Ovary (tissue), 9 donors: Measurements from ENCODE around the gene COX19. TPM values are rescaled to one million over a fixed set of nuclear protein-coding genes. Genes with fewer than 3 reads are reported as not detected.

ENCODE experiments used
- DNase-seq, 5 donors: peaks; one replicate each; pipeline ENCODE4 v3.0.0-alpha.2; 2019 to 2020
- H3K27ac ChIP-seq, 2 donors: fragments of 200-600 bp; one replicate each; pipeline versions ENCODE4 v1.5.1 to v1.8.0; 2019 to 2022
- H3K27me3 ChIP-seq: fragments of 200-600 bp; one replicate; pipeline ENCODE4 v1.8.0; 2022
- H3K36me3 ChIP-seq: fragments of 200-600 bp; sonication (generic); one replicate; pipeline ENCODE4 v1.5.1; 2019
- H3K4me1 ChIP-seq: one replicate; pipeline ENCODE4 v1.8.1; 2013; ENCODE audit warnings: mild to moderate bottlenecking, moderate library complexity; ENCODE audit not compliant: insufficient read depth
- H3K4me3 ChIP-seq: fragments of 200-600 bp; sonication (generic); one replicate; pipeline ENCODE4 v1.5.1; 2017
- H3K9me3 ChIP-seq, 2 donors: fragments of 200-600 bp in 1 of 2; sonication (generic) in 1 of 2; one replicate each; pipeline versions ENCODE4 v1.5.1 to v1.8.1; 2013 to 2019; ENCODE audit warnings: mild to moderate bottlenecking in 1 of 2, moderate library complexity in 1 of 2
- EP300 ChIP-seq: sonication (generic); formaldehyde crosslinking; IDR thresholded peaks from one replicate; pipeline ENCODE4 v1.6.1; 2017; ENCODE audit warnings: antibody characterized with exemption
- POLR2A ChIP-seq: fragments of 450-650 bp; IDR thresholded peaks from one replicate; pipeline ENCODE4 v1.6.1; 2017; ENCODE audit warnings: antibody characterized with exemption, mild to moderate bottlenecking, moderate library complexity
- WGBS, 3 donors: extraction: QIAGEN DNeasy Blood & Tissue Kit in 1 of 3; methylation state at CpG; one replicate each; pipeline versions ENCODE4 v1.1.5 to v1.1.7; 2013 to 2017; 5-methylcytosine and 5-hydroxymethylcytosine counted together
- intact Hi-C, 4 donors: fragments of 100-400 bp; cut with DNase I; formaldehyde crosslinking; loops; one replicate each; pipeline versions ENCODE4 v1.11.0 to v1.15.1; 2022 to 2023
- polyA plus RNA-seq, 2 donors: library from polyadenylated mRNA; stranded (reverse); fragments of 200-250 nt in 1 of 2; fragments of 350-450 nt in 1 of 2; fragmentation: Illumina TruSeq in 1 of 2; extraction: RNeasy Lipid Tissue Mini Kit (QIAGEN cat#74804) in 1 of 2; gene quantifications; one replicate each; pipeline ENCODE4 v1.2.3, GENCODE V29; 2013 to 2014
- total RNA-seq, 7 donors: library from RNA; depleted of rRNA in 2 of 7; stranded (reverse); fragments of >200 nt in 2 of 7; fragmentation: NEBNext Ultra II Directional in 3 of 7; extraction: Animal tissue kit (Norgen Biotek cat#: 25700) in 3 of 7; gene quantifications; one replicate each; pipeline versions ENCODE4 v1.1.0 to v1.2.4, GENCODE V29; 2016 to 2023
- TF ChIP-seq, protein P1 (sequence below), 3 donors: fragments of 450-650 bp in 2 of 3; fragments of 200-600 bp in 1 of 3; IDR thresholded peaks; one replicate each; pipeline versions ENCODE4 v1.5.1 to v1.8.0; 2016 to 2022; ENCODE audit warnings: antibody characterized with exemption in 3 of 3, mild to moderate bottlenecking in 1 of 3
- donor health status: DM: no; HTN: no; CAD: no; lungs with moderate emphysema.
- donor health status: DM: no; HTN: no; CAD: no.
- donor health status: Bipolar disorder and iron deficiency.
- donor health status: DM: yes; HTN: yes; CAD: no.
- donor health status: DM: no; HTN: no; CAD: no.
- donor health status: DM: yes; HTN: yes; CAD: no.

The COX19 gene
- total and polyA plus RNA-seq, 9 donors = 6.7 to 15.2 (median 10.3) TPM

DNA sequence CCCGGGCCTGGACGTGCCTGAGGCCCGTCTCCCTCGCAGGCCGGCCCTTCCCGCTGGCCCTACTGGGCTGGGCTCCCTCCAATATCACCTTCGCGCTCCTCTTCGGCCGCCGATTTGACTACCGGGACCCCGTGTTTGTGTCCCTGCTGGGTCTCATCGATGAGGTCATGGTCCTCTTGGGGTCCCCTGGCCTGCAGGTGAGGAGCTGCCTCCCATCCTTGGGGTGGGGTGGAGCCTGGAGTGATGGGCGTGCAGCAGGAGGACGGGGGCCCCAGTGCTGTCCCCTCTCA lies 9.7 kb upstream of the COX19 start:
- no peak overlapping the region for H3K4me3 ChIP-seq
- no peaks in the 10 kb centered on the region for H3K36me3 ChIP-seq
- TF ChIP-seq, protein P1, sequence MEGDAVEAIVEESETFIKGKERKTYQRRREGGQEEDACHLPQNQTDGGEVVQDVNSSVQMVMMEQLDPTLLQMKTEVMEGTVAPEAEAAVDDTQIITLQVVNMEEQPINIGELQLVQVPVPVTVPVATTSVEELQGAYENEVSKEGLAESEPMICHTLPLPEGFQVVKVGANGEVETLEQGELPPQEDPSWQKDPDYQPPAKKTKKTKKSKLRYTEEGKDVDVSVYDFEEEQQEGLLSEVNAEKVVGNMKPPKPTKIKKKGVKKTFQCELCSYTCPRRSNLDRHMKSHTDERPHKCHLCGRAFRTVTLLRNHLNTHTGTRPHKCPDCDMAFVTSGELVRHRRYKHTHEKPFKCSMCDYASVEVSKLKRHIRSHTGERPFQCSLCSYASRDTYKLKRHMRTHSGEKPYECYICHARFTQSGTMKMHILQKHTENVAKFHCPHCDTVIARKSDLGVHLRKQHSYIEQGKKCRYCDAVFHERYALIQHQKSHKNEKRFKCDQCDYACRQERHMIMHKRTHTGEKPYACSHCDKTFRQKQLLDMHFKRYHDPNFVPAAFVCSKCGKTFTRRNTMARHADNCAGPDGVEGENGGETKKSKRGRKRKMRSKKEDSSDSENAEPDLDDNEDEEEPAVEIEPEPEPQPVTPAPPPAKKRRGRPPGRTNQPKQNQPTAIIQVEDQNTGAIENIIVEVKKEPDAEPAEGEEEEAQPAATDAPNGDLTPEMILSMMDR (IDR thresholded peaks at IDR 0.05) = no peak
- TF ChIP-seq POLR2A (no peak), EP300 (no peak)
- no peak overlapping the region for H3K27ac ChIP-seq
- intact Hi-C loops = loop anchor here in 2 of 4 donors (10.0 kb wide), 2 partner anchors 170 to 200 kb away; no protein-coding TSS in a partner anchor
- WGBS, 3 donors = 88 to 92% (median 88%) methylated on average over 15 to 16 of the region's 16 CpGs
- H3K9me3 ChIP-seq = no peaks in the 10 kb centered on the region
- DNase-seq = peak in 1 of 5 donors; percentile 44
- no peaks in the 10 kb centered on the region for H3K27me3 ChIP-seq
- peaks cover 30% of the 10 kb centered on the region for H3K4me1 ChIP-seq

DNA sequence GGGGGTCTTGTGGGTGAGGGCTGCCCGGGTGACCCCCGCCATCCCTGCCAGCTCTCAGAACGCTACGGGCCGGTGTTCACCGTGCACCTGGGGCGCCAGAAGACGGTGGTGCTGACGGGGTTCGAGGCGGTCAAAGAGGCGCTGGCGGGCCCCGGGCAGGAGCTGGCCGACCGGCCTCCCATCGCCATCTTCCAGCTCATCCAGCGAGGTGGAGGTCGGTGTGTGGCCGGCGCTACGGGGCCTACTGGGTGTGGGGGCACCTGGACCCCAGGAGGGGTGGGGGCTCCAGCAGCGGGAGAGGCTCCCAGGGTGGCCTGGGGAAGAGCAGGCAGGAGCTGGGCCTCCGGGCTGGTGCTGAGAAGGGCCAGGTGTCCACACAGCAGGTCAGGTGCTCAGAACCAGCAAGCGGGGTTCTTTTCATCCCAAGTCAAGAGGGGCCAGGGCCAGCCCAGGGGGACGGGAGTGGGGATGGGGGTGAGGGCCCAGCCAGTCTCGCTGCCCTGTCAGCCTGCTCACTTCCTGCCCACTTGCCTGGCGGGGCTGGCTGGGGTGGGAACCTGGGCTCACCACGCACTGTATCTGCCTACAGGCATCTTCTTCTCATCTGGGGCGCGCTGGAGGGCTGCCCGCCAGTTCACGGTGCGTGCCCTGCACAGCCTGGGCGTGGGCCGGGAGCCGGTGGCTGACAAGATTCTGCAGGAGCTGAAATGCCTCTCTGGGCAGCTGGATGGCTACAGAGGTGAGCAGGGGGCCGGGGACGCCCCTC lies 9.2 kb upstream of the COX19 start:
- Histone ChIP-seq H3K4me1 (peaks cover 30% of the 10 kb centered on the region), H3K4me3 (no peak overlapping the region), H3K27ac (no peak overlapping the region), H3K27me3 (no peaks in the 10 kb centered on the region), H3K9me3 (no peaks in the 10 kb centered on the region), H3K36me3 (no peaks in the 10 kb centered on the region)
- 88 to 95% (median 91%) methylated on average over 36 to 39 of the region's 39 CpGs for WGBS, 3 donors
- TF ChIP-seq EP300 = no peak
- no peak for TF ChIP-seq POLR2A
- TF ChIP-seq, protein P1 (IDR thresholded peaks at IDR 0.05) = no peak
- intact Hi-C loops = loop anchor here in 2 of 4 donors (10.0 kb wide), 2 partner anchors 170 to 200 kb away; no protein-coding TSS in a partner anchor
- DNase-seq = peak in 2 of 5 donors; percentile 42 to 54

DNA sequence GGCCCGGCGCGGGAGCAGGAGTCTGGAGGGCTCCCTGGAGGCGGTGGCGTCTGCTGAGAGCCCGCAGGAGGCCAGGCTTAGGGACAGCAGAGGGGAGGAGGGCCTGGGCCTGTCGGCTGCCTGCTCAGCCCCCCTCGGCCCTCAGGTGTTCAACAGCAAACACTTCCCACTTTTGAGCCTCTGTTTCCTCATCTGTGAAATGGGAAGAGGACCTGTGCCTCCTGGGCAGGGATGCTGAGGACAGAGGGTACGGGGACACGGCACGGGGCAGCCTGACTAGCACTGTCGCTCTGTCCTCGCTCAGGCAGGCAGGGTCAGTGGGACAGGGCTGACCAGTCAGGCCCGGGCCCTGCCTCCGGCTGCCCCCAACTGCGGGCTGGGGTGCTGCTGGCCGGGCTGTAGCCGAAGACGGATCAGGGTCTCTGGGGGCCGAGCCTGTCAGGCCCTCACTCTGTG lies 8.3 kb upstream of the COX19 start:
- H3K27me3 ChIP-seq = no peaks in the 10 kb centered on the region
- no peaks in the 10 kb centered on the region for H3K9me3 ChIP-seq
- no peaks in the 10 kb centered on the region for H3K36me3 ChIP-seq
- intact Hi-C loops = loop anchor here in 2 of 4 donors (10.0 kb wide), 2 partner anchors 171 to 199 kb away; no protein-coding TSS in a partner anchor
- peaks cover 30% of the 10 kb centered on the region for H3K4me1 ChIP-seq
- DNase-seq = peak in 1 of 5 donors; percentile 41
- 81 to 88% (median 86%) methylated on average over 16 to 20 of the region's 20 CpGs for WGBS, 3 donors
- TF ChIP-seq POLR2A (no peak), EP300 (no peak)
- TF ChIP-seq, protein P1 (IDR thresholded peaks at IDR 0.05) = no peak
- H3K4me3 ChIP-seq = no peak overlapping the region
- H3K27ac ChIP-seq = no peak overlapping the region

DNA sequence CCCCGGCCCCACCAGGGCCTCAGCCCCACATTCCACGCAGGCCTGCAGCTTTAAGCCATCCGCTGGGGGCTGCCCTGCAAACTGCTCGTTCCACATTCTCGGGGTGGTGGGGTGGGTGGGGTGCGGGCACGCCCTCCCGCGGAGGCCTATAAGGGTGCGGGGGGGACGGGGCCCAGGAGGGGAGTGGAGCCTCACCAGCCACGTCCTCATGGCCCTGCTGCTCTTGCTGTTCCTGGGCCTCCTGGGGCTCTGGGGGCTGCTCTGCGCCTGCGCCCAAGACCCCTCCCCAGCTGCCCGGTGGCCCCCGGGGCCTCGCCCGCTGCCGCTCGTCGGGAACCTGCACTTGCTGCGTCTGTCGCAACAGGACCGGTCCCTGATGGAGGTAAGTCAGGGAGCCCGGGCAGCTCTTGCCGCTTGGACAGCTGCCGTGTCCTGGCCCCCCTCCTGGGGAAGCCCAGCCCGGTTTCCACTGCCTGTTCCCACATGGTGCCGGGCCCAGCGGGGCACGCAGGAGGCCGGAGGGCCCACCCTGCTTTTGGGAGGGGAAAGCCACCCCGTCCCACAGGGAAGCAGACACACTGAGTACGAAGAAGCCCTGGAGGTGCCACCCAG lies 7.8 kb upstream of the COX19 start, which contains the start of gene CYP2W1:
Gene CYP2W1, plus strand, starts transcription at position 178 of the 612 bp plus-strand sequence. Its CDS starts 31 bp downstream, at position 209.
- 25 to 40% (median 36%) methylated on average over 16 to 34 of the region's 34 CpGs for WGBS, 3 donors
- Histone ChIP-seq H3K27ac (no peak within 1 kb of the TSS), H3K27me3 (no peaks in the 10 kb centered on the region), H3K9me3 (no peaks in the 10 kb centered on the region), H3K36me3 (no peaks in the 10 kb centered on the region), H3K4me1 (peaks cover 25% of the 10 kb centered on the region), H3K4me3 (no peak within 1 kb of the TSS)
- TF ChIP-seq EP300 = no peak
- TF ChIP-seq POLR2A = no peak
- TF ChIP-seq, protein P1 (IDR thresholded peaks at IDR 0.05) = no peak
- intact Hi-C loops = loop anchor here in 2 of 4 donors (10.0 kb wide), 2 partner anchors 172 to 198 kb away; no protein-coding TSS in a partner anchor
- DNase-seq = peak in 2 of 5 donors; percentile 46 to 64
